OCI-LY1 (cell line): ENCODE measurements around the gene IZUMO4.

Source experiments
- H2AFZ ChIP-seq: fragments of 200-600 bp; sonication (generic), shearing (Covaris generic); 2 replicates; pipeline ENCODE4 v1.6.0; 2014; ENCODE audit warnings: antibody characterized with exemption, mild to moderate bottlenecking, low read length
- H3F3A ChIP-seq: fragments of 200-600 bp; sonication (generic), shearing (Covaris generic); 2 replicates; pipeline ENCODE4 v1.6.0; 2014; ENCODE audit warnings: mild to moderate bottlenecking, antibody characterized with exemption, low read length, moderate library complexity; ENCODE audit not compliant: insufficient read depth
- H3K27ac ChIP-seq: fragments of 200-600 bp; sonication (generic); 2 replicates; pipeline ENCODE4 v1.5.1; 2014; ENCODE audit warnings: low read length, mixed run types, mild to moderate bottlenecking, low read depth; ENCODE audit not compliant: poor library complexity, severe bottlenecking
- H3K27me3 ChIP-seq: fragments of 200-600 bp; sonication (generic); 2 replicates; pipeline ENCODE4 v1.6.0; 2014; ENCODE audit warnings: antibody characterized with exemption, mild to moderate bottlenecking, low read length, moderate library complexity; ENCODE audit not compliant: insufficient read depth
- H3K36me3 ChIP-seq: fragments of 200-600 bp; sonication (generic); 2 replicates; pipeline ENCODE4 v1.6.1; 2014; ENCODE audit warnings: mild to moderate bottlenecking, antibody characterized with exemption, low read length, moderate library complexity, mixed read lengths; ENCODE audit not compliant: insufficient read depth
- H3K4me1 ChIP-seq: fragments of 200-600 bp; sonication (generic); 2 replicates; pipeline ENCODE4 v1.5.1; 2014; ENCODE audit warnings: mild to moderate bottlenecking, low read length, moderate library complexity; ENCODE audit not compliant: insufficient read depth, severe bottlenecking
- H3K4me2 ChIP-seq: fragments of 200-600 bp; sonication (generic), shearing (Covaris generic); 2 replicates; pipeline ENCODE4 v1.6.1; 2014; ENCODE audit warnings: low read length
- H3K4me3 ChIP-seq: fragments of 200-600 bp; sonication (generic); 2 replicates; pipeline ENCODE4 v1.5.1; 2014; ENCODE audit warnings: low read length, low read depth, mild to moderate bottlenecking, mixed read lengths; ENCODE audit not compliant: poor library complexity, severe bottlenecking
- H3K79me2 ChIP-seq: fragments of 200-600 bp; shearing (Covaris generic); 2 replicates; pipeline ENCODE4 v1.6.1; 2016; ENCODE audit warnings: mixed run types, low read length, mixed read lengths; ENCODE audit not compliant: insufficient read depth
- H3K9ac ChIP-seq: fragments of 200-600 bp; sonication (generic), shearing (Covaris generic); 2 replicates; pipeline ENCODE4 v1.6.1; 2014; ENCODE audit warnings: mild to moderate bottlenecking, low read length, mixed read lengths
- H3K9me2 ChIP-seq: fragments of 200-600 bp; sonication (generic), shearing (Covaris generic); 2 replicates; pipeline ENCODE4 v1.6.1; 2014; ENCODE audit warnings: low read depth, mild to moderate bottlenecking, low read length, mixed read lengths
- H3K9me3 ChIP-seq: fragments of 200-600 bp; shearing (Covaris generic); 2 replicates; pipeline ENCODE4 v1.6.1; 2014; ENCODE audit warnings: low read length, mixed read lengths
- H4K20me1 ChIP-seq: fragments of 200-600 bp; sonication (generic), shearing (Covaris generic); 2 replicates; pipeline ENCODE4 v1.6.0; 2016; ENCODE audit warnings: mild to moderate bottlenecking, low read length; ENCODE audit not compliant: insufficient read depth
- EZH2 ChIP-seq: fragments of 200-600 bp; sonication (generic), shearing (Covaris generic); IDR thresholded peaks from 2 replicates; pipeline ENCODE4 v1.8.0; 2017; ENCODE audit warnings: borderline replicate concordance, mixed run types, mild to moderate bottlenecking, antibody characterized with exemption, low read length, moderate library complexity, mixed read lengths
- TF ChIP-seq, protein P1 (sequence below): fragments of 200-600 bp; sonication (generic), shearing (Covaris generic); IDR thresholded peaks from 2 replicates; pipeline ENCODE4 v1.5.1; 2017; ENCODE audit warnings: mild to moderate bottlenecking, antibody characterized with exemption, low read length, moderate library complexity, mixed read lengths

The IZUMO4 gene

GRCh38 chr19:2056837-2057192 is 39.9 kb upstream of the IZUMO4 start:
- peak overlapping the region; percentile 81 for H3K27ac ChIP-seq
- no peaks in the 10 kb centered on the region for H3F3A ChIP-seq
- no peak for TF ChIP-seq EZH2
- TF ChIP-seq, protein P1, sequence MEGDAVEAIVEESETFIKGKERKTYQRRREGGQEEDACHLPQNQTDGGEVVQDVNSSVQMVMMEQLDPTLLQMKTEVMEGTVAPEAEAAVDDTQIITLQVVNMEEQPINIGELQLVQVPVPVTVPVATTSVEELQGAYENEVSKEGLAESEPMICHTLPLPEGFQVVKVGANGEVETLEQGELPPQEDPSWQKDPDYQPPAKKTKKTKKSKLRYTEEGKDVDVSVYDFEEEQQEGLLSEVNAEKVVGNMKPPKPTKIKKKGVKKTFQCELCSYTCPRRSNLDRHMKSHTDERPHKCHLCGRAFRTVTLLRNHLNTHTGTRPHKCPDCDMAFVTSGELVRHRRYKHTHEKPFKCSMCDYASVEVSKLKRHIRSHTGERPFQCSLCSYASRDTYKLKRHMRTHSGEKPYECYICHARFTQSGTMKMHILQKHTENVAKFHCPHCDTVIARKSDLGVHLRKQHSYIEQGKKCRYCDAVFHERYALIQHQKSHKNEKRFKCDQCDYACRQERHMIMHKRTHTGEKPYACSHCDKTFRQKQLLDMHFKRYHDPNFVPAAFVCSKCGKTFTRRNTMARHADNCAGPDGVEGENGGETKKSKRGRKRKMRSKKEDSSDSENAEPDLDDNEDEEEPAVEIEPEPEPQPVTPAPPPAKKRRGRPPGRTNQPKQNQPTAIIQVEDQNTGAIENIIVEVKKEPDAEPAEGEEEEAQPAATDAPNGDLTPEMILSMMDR = no peak
- no peaks in the 10 kb centered on the region for H3K9me2 ChIP-seq
- H3K4me1 ChIP-seq = peaks cover 52% of the 10 kb centered on the region
- no peak overlapping the region; the same call in 1 of the 2 replicates for H3K4me2 ChIP-seq
- no peaks in the 10 kb centered on the region for H3K36me3 ChIP-seq
- no peak overlapping the region for H3K9ac ChIP-seq
- H3K27me3 ChIP-seq = no peaks in the 10 kb centered on the region
- no peaks in the 10 kb centered on the region for H3K9me3 ChIP-seq
- H3K79me2 ChIP-seq = no peaks in the 10 kb centered on the region
- H2AFZ ChIP-seq = no peak overlapping the region
- no peak overlapping the region for H3K4me3 ChIP-seq
- no peaks in the 10 kb centered on the region for H4K20me1 ChIP-seq

- H3K4me1 ChIP-seq = peaks cover 50% of the 10 kb centered on the region
- TF ChIP-seq, protein P1 = no peak
- TF ChIP-seq EZH2 = no peak
- no peaks in the 10 kb centered on the region for H3K36me3 ChIP-seq
- H2AFZ ChIP-seq = no peak overlapping the region
- no peaks in the 10 kb centered on the region for H3K9me2 ChIP-seq
- no peaks in the 10 kb centered on the region for H3K9me3 ChIP-seq
- H4K20me1 ChIP-seq = no peaks in the 10 kb centered on the region
- no peak overlapping the region for H3K4me2 ChIP-seq
- no peak overlapping the region for H3K9ac ChIP-seq
- no peaks in the 10 kb centered on the region for H3K27me3 ChIP-seq
- H3F3A ChIP-seq = no peaks in the 10 kb centered on the region
- no peaks in the 10 kb centered on the region for H3K79me2 ChIP-seq
- H3K27ac ChIP-seq = peak overlapping the region; percentile 81
- no peak overlapping the region for H3K4me3 ChIP-seq
Measured at GRCh38 chr19:2057484-2058469, 38.9 kb upstream of the IZUMO4 start.

DNA sequence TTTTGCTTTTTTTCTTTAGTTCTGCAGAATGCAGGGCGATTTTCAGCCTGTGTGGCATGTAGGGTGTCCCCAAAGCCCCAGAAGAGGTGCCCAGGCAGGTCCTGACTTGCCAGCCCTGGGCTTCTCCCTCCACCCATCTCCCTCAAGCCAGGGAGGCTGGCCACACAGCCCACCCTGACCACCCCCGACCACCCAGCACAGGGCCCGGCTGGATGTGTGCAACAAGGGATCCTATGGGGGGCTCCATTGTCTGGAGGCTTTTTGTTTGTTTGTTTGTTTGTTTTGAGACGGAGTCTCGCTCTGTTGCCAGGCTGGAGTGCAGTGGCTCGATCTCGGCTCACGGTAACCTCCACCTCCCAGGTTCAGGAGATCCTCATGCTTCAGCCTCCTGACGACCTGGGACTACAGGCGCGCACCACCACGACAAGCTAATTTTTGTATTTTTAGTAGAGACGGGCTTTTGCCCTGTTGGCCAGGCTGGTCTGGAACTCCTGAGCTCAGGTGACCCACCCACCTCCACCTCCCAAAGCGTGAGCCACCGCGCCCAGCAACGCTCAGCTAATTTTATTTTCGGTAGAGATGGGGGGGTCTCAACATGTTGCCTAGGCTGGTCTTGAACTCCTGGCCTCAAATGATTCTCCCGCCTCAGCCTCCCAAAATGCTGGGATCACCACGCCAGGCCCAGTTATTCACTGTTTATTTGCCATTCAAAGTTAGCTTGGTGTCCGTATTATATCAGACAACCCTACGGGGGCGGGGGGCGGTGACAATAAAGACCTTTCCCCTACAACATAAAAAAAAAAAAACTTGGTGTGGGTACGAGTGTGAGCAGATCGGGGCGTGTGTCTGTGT is 37.9 kb upstream of the IZUMO4 start:
- H3K9me3 ChIP-seq = no peaks in the 10 kb centered on the region
- H3K9me2 ChIP-seq = no peaks in the 10 kb centered on the region
- no peaks in the 10 kb centered on the region for H4K20me1 ChIP-seq
- H3K79me2 ChIP-seq = no peaks in the 10 kb centered on the region
- no peak overlapping the region for H2AFZ ChIP-seq
- no peaks in the 10 kb centered on the region for H3F3A ChIP-seq
- H3K27me3 ChIP-seq = no peaks in the 10 kb centered on the region
- no peak overlapping the region for H3K4me3 ChIP-seq
- no peak overlapping the region for H3K9ac ChIP-seq
- no peaks in the 10 kb centered on the region for H3K36me3 ChIP-seq
- no peak overlapping the region for H3K4me2 ChIP-seq
- H3K27ac ChIP-seq = peak overlapping the region; percentile 81
- H3K4me1 ChIP-seq = peaks cover 54% of the 10 kb centered on the region
- TF ChIP-seq, protein P1 = no peak
- no peak for TF ChIP-seq EZH2
